ENCODE data around the gene FOXJ3. TPM values are rescaled to one million over a fixed set of nuclear protein-coding genes. Genes with fewer than 3 reads are reported as not detected.

The FOXJ3 gene
- total and polyA plus RNA-seq, 4 donors = 5.3 to 16.8 (median 12.4) TPM

DNA sequence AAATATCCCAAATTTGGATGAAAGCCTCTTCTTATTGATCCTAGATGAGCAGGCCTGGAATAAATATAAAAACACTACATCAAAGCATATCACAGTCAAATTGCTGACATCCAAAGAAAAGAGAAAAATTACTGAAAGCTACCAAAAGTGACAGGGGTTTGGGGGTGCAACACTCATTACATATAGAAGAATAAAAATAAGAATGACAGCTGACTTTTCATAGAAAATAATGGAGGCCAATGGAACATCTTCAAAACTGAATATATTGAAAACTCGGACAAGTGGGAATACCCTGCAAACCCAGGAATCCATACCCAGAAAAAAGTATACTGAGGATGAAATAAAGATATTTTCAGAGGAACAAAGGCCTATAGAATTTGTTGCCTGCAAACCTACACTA lies 84.0 kb downstream of the FOXJ3 start:
- no peaks in the 10 kb centered on the region for H3K9me3 ChIP-seq (ENCODE audit: control insufficient read depth in 4 of 4, low read length in 3 of 4)
- H3K4me3 ChIP-seq (ENCODE audit: low read depth in 1 of 3, low read length in 3 of 3) = no peak overlapping the region
- H3K36me3 ChIP-seq (ENCODE audit: control insufficient read depth in 4 of 4, insufficient read depth in 3 of 4, low read depth in 1 of 4, low read length in 3 of 4) = peaks cover 0 to 3% (median 0%) of the 10 kb centered on the region in 4 donors
- no peak for DNase-seq (ENCODE audit: low spot score)
- TF ChIP-seq JUND (IDR thresholded peaks at IDR 0.05) = no peak
- TF ChIP-seq, protein P1, sequence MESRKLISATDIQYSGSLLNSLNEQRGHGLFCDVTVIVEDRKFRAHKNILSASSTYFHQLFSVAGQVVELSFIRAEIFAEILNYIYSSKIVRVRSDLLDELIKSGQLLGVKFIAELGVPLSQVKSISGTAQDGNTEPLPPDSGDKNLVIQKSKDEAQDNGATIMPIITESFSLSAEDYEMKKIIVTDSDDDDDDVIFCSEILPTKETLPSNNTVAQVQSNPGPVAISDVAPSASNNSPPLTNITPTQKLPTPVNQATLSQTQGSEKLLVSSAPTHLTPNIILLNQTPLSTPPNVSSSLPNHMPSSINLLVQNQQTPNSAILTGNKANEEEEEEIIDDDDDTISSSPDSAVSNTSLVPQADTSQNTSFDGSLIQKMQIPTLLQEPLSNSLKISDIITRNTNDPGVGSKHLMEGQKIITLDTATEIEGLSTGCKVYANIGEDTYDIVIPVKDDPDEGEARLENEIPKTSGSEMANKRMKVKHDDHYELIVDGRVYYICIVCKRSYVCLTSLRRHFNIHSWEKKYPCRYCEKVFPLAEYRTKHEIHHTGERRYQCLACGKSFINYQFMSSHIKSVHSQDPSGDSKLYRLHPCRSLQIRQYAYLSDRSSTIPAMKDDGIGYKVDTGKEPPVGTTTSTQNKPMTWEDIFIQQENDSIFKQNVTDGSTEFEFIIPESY (IDR thresholded peaks at IDR 0.05) = no peak
- peaks cover 0 to 3% (median under 1%) of the 10 kb centered on the region in 4 donors for H3K4me1 ChIP-seq (ENCODE audit: control insufficient read depth in 4 of 4, insufficient read depth in 4 of 4, low read length in 3 of 4)
- no peak overlapping the region for H3K27ac ChIP-seq (ENCODE audit: low read depth in 1 of 2, low read length in 2 of 2)
- H3K9ac ChIP-seq (ENCODE audit: low read depth in 1 of 2, low read length in 2 of 2) = no peak overlapping the region
- no peaks in the 10 kb centered on the region for H3K27me3 ChIP-seq (ENCODE audit: control insufficient read depth in 4 of 4, insufficient read depth in 4 of 4, low read length in 3 of 4)
- 97% methylated on average over 1 of the region's 1 CpG for WGBS

DNA sequence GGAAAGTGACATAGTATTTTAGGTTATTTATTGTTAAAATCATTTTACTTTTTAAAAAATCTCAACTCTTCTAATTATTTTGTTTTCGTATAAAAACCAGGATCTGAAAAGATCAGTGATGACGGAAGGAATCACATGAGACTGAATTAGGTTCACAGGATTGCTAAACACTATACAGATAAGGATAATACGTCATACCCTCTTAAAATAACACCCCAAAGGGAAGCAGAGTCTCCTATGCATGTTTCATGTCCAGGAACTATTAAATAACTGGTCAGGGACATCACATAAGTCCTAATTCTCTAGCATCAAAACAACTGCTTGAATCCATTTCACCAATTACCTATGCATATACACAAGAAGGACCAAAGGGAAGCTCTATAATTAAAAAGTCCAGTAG lies 84.9 kb downstream of the FOXJ3 start:
- no peak for DNase-seq (ENCODE audit: low spot score)
- Histone ChIP-seq H3K4me3 (ENCODE audit: low read depth in 1 of 3, low read length in 3 of 3) (no peak overlapping the region), H3K27me3 (ENCODE audit: control insufficient read depth in 4 of 4, insufficient read depth in 4 of 4, low read length in 3 of 4) (no peaks in the 10 kb centered on the region), H3K9ac (ENCODE audit: low read depth in 1 of 2, low read length in 2 of 2) (no peak overlapping the region), H3K36me3 (ENCODE audit: control insufficient read depth in 4 of 4, insufficient read depth in 3 of 4, low read depth in 1 of 4, low read length in 3 of 4) (peaks cover 0 to 3% (median 0%) of the 10 kb centered on the region in 4 donors), H3K9me3 (ENCODE audit: control insufficient read depth in 4 of 4, low read length in 3 of 4) (no peaks in the 10 kb centered on the region), H3K4me1 (ENCODE audit: control insufficient read depth in 4 of 4, insufficient read depth in 4 of 4, low read length in 3 of 4) (peaks cover 0 to 3% (median 0%) of the 10 kb centered on the region in 4 donors), H3K27ac (ENCODE audit: low read depth in 1 of 2, low read length in 2 of 2) (no peak overlapping the region)
- no peak for TF ChIP-seq YY1 (IDR thresholded peaks at IDR 0.05)
- 64% methylated on average over 3 of the region's 3 CpGs for WGBS

DNA sequence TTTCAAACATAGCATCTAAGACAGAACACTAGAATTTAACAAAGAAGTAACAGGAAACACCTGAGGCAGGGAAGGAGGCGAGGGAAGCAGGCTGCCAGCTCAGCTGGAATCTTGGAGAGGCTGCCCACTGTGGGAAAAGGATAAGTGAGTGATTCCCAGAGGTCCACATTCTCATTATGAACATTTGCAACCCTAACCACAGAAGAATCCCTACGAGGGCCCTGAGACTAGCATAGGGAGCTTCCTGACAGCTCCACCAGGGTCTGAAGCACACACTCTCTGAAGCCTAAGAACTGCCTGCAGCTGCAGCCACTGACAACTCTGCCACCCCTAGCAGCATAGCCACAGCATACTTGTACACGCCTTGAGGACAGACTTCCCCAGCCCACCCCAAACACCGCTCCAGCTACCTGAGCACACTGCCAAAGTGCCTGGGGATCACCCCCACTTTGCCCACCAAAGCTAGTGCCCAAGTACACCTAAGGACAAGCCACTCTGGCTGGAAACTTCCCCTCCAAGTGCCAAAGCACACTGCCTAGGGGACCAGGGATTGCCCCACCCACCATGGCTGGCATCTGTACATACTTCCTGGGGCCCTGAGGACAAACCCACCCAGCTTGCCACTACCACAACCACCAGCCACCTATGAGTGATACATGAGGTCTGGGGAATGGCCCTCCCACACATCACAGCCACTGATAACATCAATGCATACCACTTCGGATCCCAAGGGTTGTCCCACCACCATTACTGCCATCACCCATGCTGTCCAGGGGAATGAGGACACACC lies 93.9 kb downstream of the FOXJ3 start:
- Histone ChIP-seq H3K9ac (ENCODE audit: low read depth in 1 of 2, low read length in 2 of 2) (no peak overlapping the region), H3K4me1 (ENCODE audit: control insufficient read depth in 4 of 4, insufficient read depth in 4 of 4, low read length in 3 of 4) (peaks cover 0 to 4% (median under 1%) of the 10 kb centered on the region in 4 donors), H3K9me3 (ENCODE audit: control insufficient read depth in 4 of 4, low read length in 3 of 4) (peaks cover 0 to 6% (median 2%) of the 10 kb centered on the region in 4 donors), H3K4me3 (ENCODE audit: low read depth in 1 of 3, low read length in 3 of 3) (no peak overlapping the region), H3K36me3 (ENCODE audit: control insufficient read depth in 4 of 4, insufficient read depth in 3 of 4, low read depth in 1 of 4, low read length in 3 of 4) (peaks cover 0 to 2% (median 0%) of the 10 kb centered on the region in 4 donors), H3K27ac (ENCODE audit: low read depth in 1 of 2, low read length in 2 of 2) (no peak overlapping the region), H3K27me3 (ENCODE audit: control insufficient read depth in 4 of 4, insufficient read depth in 4 of 4, low read length in 3 of 4) (no peaks in the 10 kb centered on the region)
- 91% methylated on average over 5 of the region's 5 CpGs for WGBS
- TF ChIP-seq FOXA1 (IDR thresholded peaks at IDR 0.05) (no peak), NR2F2 (IDR thresholded peaks at IDR 0.05) (no peak), HNF4A (conservative IDR thresholded peaks at IDR 0.05) (no peak), HNF4G (IDR thresholded peaks at IDR 0.05) (no peak), YY1 (IDR thresholded peaks at IDR 0.05) (no peak), EGR1 (IDR thresholded peaks at IDR 0.05; ENCODE audit: low read depth in 2 of 2) (no peak), RXRA (IDR thresholded peaks at IDR 0.05) (no peak), SP1 (IDR thresholded peaks at IDR 0.05) (no peak), GABPA (IDR thresholded peaks at IDR 0.05 in 1 of 2, conservative IDR thresholded peaks at IDR 0.05 in 1 of 2) (no peak), TAF1 (conservative IDR thresholded peaks at IDR 0.05) (no peak), RAD21 (IDR thresholded peaks at IDR 0.05) (no peak)
- TF ChIP-seq, protein P2, sequence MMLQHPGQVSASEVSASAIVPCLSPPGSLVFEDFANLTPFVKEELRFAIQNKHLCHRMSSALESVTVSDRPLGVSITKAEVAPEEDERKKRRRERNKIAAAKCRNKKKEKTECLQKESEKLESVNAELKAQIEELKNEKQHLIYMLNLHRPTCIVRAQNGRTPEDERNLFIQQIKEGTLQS (IDR thresholded peaks at IDR 0.05) = no peak
- TF ChIP-seq, protein P3, sequence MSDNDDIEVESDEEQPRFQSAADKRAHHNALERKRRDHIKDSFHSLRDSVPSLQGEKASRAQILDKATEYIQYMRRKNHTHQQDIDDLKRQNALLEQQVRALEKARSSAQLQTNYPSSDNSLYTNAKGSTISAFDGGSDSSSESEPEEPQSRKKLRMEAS (IDR thresholded peaks at IDR 0.05) = no peak
- TF ChIP-seq, protein P4, sequence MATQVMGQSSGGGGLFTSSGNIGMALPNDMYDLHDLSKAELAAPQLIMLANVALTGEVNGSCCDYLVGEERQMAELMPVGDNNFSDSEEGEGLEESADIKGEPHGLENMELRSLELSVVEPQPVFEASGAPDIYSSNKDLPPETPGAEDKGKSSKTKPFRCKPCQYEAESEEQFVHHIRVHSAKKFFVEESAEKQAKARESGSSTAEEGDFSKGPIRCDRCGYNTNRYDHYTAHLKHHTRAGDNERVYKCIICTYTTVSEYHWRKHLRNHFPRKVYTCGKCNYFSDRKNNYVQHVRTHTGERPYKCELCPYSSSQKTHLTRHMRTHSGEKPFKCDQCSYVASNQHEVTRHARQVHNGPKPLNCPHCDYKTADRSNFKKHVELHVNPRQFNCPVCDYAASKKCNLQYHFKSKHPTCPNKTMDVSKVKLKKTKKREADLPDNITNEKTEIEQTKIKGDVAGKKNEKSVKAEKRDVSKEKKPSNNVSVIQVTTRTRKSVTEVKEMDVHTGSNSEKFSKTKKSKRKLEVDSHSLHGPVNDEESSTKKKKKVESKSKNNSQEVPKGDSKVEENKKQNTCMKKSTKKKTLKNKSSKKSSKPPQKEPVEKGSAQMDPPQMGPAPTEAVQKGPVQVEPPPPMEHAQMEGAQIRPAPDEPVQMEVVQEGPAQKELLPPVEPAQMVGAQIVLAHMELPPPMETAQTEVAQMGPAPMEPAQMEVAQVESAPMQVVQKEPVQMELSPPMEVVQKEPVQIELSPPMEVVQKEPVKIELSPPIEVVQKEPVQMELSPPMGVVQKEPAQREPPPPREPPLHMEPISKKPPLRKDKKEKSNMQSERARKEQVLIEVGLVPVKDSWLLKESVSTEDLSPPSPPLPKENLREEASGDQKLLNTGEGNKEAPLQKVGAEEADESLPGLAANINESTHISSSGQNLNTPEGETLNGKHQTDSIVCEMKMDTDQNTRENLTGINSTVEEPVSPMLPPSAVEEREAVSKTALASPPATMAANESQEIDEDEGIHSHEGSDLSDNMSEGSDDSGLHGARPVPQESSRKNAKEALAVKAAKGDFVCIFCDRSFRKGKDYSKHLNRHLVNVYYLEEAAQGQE (IDR thresholded peaks at IDR 0.05) = no peak
- TF ChIP-seq, protein P1 (IDR thresholded peaks at IDR 0.05) = no peak
- TF ChIP-seq, protein P5, sequence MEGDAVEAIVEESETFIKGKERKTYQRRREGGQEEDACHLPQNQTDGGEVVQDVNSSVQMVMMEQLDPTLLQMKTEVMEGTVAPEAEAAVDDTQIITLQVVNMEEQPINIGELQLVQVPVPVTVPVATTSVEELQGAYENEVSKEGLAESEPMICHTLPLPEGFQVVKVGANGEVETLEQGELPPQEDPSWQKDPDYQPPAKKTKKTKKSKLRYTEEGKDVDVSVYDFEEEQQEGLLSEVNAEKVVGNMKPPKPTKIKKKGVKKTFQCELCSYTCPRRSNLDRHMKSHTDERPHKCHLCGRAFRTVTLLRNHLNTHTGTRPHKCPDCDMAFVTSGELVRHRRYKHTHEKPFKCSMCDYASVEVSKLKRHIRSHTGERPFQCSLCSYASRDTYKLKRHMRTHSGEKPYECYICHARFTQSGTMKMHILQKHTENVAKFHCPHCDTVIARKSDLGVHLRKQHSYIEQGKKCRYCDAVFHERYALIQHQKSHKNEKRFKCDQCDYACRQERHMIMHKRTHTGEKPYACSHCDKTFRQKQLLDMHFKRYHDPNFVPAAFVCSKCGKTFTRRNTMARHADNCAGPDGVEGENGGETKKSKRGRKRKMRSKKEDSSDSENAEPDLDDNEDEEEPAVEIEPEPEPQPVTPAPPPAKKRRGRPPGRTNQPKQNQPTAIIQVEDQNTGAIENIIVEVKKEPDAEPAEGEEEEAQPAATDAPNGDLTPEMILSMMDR (IDR thresholded peaks at IDR 0.05; ENCODE audit: low read depth, low read length, missing input control) = no peak
- no peak for DNase-seq (ENCODE audit: low spot score)
